Dermis microvascular lymphatic vessel endothelial cell (primary cell): ENCODE results near the gene PPP2R2C. TPM values are rescaled to one million over a fixed set of nuclear protein-coding genes. Genes with fewer than 3 reads are reported as not detected.

Experiments used
- DNase-seq, 2 donors: peaks; one replicate each; pipeline versions ENCODE4 v3.0.0 to v3.0.0-alpha.2; 2010; ENCODE audit warnings: low read depth in 2 of 2
- total RNA-seq: library from RNA; depleted of rRNA; stranded (reverse); fragments of >200 nt; gene quantifications from 2 replicates; pipeline ENCODE4 v1.2.1, GENCODE V29; 2014

The PPP2R2C gene
- total RNA-seq, 1 donor from 2014 or later: 0.39 TPM

DNA sequence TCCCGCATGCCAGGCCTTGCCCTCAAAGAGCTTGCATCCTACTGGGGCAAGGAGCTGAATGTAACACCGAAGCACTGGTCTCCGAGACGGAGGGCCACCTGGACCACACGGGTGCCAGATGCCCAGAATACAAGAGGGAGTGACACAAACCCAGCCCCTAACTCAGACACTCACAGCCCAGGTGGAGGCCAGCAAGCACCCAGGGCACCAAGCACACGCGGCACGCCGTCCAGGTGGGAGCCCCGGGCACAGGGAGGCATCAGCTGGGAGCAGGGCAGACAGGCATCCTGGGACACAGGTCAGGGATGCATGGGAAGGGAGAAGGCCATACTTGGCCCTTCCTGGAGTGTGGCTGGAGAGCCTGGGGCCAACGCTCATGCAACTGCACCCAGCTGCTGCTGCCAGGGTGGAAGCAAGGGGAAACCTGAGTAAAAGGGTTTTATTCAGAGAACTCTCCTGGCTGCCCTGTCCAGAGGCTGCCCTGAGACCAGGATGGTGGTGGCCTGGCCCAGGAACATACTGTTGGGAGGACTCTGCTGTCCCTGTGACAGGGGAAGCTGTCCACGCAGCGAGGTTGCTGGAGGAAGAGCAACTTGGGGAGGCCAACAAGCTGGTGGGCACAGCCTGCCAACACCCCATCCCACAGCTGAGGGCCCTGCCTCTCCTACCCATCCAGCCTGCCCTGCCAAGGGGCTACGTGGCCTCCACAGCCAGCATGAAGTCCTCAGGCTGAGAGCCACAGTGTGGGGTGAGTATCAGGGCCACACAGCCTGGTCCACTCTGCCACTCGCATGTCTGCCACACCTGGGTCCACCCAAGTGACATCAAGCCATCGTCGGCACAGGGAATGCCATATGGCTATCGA, 22.2 kb upstream of the PPP2R2C start:
- no peak for DNase-seq

DNA sequence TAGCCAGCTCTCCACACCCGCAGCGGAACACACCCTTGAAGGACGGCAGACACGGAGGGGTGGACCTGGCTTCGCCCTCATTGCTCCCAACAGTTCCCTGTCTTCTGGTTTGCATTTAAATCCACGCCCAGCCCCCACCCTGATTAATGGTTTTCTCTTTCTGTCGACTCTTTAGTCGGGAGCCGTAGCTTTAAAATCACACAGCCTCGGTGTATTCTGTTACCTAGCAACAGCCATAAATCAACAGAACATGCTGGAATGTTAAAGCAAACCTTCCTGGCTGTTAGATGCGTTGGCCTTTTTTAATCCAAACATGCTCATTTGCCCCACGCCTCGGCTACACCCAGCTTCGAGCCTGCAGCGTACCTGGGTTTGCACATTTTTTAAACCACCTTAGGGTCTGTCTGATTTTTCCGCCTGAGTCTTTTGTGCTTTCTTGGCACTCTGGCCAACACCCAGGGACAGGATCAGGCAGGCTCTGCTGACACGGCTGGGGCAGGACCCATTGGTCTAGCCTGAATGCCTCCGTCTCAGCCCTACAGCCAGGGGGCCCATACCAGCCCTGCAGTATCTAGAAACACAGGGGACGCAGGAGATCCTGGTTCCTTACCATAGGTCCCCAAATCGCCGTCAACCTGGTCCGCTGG, 21.4 kb upstream of the PPP2R2C start:
- no peak for DNase-seq

DNA sequence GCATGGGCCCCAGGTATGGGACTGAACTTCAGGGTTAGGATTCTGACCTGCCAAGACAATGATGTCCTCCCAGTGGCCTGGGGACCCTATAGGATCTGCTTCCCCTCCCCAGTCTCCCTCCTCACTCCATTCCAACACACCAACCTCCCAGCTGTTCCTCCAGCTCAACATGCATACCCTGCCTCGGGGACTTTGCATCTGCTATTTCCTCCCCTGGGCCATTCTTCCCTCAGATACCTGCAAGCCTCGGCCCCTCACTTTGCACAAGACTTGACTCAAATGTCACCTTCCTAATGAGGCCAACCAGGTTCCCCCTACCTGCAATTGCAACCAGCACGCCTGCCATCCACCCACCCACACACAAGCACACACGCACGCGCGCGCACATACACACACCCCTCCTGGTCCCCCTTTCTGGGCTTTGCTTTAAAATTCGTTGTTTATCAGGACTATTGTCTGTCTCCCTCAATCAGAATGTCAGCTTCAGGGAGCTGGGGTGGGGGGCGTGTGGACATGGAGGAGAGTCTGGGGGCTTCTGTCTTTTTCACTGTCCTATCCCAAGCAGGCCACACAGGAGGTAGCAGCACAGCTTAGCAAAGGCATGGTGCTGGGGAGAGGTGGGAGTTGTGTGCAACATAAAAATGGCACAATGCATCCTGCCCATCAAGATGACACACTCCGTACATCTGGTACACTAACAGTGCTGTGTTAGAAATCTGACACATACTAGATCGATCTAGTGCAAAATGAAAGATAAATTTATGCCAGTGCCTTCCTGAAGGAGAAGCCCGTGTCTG, 20.6 kb upstream of the PPP2R2C start:
- no peak for DNase-seq

DNA sequence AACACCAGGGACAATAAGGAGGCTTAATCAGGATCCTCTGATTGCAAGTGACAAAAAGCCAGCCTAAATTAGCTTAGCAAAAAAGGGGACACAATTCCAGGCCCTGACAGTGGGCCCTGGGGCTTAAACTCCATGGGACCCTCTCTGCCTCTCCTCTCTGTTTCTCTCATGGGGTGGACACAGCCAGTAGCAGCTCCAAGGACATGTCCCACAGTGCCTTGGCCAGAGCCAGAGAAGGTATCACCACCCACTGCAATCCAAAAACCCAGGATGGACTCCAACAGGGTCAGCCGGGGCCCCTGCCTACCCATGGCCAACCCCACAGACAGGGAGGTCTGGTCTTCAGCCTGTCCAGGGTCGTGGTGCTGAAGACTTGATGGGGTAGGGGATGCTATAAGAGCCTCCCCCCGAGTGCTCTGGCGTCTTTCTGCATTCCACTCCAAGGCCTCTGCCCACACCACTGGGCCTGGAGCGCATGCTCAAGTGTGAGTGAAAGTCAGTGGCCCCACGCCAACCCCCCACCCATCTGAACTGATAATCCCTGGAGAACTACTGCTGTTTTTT, 19.7 kb upstream of the PPP2R2C start:
- no peak for DNase-seq

DNA sequence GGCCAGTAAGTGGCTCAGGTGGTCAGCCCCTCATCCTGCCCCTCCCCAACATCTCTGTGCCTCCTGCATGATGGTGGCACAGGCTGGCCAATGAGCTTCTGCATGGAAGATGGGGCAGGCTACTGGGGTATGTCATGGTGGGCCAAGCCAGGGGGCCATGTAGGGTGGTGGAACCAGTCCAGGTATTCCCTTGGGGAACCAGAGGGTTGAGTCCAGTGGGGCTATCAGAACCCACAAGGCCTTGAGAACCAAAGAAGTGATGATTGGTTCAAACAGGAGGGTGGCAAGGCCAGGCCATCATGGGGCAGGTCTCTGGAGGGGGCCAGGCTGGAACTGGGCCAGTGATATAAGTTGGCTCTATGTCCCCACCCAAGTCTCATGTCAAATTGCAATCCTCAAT, 18.8 kb upstream of the PPP2R2C start:
- DNase-seq: no peak

DNA sequence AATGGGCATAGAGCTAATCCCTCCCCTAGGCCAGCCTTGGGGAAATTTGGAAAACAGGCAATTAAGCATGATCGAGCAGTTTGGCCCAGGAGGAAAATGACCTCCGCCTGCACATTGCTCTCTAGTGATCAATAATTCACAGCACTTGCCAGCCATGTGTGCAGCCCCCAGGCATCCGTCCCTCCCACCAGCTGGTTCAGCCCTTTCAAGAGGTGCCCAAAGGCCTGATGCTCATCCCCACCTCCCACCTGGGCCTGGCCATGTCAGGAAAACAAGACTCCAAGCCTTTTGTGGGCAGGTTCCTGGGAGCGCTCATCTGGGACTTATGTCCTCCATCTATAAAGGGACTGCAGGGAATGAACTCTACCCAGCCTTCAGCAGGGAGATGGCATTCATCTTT, 17.5 kb upstream of the PPP2R2C start:
- DNase-seq: no peak

DNA sequence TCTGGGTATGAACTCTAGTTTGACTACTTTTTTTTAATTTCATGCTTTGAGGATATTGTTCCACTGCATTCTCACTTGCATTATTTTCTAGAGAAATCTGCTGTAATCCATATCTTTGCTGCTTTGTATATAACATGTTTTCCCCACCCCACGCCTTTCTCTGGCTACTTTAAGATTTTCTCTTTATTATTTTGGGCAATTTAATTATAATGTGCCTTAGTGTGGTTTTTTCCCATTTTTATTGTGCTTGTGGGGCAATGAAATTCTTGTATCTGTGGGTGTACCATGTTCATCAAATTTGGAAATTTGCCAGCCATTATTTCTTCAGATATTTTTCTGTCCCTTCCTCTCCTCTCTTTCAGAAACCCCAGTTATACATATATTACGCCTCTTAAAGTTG, 15.1 kb upstream of the PPP2R2C start:
- DNase-seq: no peak

DNA sequence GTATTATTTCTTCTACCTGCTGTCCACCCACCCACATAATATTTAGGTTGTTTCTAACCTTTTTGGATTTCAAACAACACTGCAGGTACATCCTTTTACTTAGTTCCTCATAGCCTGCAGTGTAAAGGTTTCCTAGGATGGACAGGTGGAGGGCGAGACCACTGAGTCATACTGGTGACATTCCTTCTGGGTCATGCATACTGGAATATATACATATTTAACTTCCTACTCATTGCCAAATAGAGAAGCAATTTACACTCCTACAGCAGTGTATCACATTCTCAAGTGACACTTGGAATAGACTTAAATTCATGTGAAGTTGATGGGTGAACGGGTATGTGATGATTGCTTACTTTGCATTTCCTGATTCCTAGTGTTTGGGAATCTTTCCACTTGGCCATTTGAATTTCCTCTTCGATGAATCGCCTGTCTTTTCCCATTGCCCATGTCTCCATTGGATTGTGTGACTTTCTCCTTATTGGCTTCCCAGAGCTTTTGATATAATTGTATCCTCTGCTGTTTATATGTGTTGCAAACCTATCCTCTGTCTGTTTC, 8.2 kb upstream of the PPP2R2C start:
- no peak for DNase-seq

DNA sequence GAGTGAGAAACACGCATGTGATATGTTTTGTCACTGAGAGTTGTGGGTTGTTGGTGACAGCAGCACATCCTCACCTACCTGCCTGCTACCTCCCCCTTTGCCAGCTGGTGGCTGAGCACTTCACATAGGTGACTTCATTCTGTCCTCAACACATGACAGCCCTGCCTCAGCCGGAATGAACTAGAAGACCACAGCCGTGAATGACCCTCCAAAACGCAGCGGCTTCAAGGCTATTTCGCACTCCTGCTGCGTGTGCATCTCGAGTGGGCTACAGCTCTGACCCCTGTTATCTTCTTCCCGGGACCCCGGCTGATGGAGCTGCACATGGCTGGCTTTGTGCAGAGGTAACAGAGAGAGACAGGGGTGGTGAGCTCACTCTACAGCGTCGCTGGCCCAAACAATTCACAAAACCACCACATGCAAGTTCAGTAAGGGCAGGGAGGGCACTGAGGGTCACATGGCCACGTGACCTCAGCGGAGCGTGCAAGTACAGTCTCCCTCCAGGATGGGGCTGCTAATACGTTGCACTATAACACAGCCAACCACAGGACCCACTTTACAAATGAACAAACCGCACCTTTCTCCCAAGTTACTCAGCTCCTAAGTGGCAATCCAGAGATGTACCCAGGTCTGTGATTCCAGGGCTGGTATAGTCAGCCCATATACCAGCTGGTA, 6.3 kb upstream of the PPP2R2C start:
- DNase-seq: no peak

DNA sequence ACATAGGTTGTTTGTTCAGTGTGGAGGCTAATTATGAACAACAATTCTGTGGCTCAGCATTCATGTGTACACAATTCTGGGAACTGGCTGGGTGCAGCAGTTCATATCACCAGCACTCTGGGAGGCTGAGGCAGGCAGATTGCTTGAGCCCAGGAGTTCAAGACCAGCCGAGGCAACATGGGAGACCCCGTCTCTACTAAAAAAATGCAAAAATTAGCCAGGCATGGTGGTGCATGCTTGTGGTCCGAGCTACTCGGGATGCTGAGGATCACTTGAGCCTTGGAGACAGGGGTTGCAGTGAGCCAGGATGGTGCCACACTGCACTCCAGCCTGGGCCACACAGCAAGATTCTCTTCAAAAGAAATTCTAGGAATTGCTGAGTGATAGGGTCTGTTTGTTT, 4.5 kb upstream of the PPP2R2C start:
- no peak for DNase-seq

DNA sequence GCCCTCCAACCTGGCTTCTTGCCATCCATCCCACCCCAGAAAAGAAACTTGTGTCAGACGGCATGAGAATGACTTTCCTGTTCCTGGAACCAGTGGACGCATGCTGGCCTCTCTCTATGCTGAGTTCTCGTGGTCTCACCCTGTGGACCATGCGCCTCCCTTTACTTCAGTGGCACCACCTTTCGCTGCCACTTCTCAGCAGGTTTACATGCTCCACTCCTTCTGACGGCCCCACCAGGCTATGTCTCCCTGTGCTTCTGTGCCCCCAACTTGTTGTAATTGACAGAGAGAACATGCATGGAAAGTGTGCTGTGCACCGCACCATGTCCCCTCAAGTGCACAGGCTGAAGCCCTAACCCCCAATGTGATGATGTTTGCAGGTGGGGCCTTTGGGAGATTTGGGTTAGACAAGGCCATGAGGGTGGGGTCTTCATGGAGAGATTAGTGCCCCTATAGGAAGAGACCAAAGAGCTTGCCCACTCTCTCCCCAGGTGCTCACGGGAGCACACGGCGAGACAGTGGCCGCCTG, 3.1 kb upstream of the PPP2R2C start:
- DNase-seq: no peak

DNA sequence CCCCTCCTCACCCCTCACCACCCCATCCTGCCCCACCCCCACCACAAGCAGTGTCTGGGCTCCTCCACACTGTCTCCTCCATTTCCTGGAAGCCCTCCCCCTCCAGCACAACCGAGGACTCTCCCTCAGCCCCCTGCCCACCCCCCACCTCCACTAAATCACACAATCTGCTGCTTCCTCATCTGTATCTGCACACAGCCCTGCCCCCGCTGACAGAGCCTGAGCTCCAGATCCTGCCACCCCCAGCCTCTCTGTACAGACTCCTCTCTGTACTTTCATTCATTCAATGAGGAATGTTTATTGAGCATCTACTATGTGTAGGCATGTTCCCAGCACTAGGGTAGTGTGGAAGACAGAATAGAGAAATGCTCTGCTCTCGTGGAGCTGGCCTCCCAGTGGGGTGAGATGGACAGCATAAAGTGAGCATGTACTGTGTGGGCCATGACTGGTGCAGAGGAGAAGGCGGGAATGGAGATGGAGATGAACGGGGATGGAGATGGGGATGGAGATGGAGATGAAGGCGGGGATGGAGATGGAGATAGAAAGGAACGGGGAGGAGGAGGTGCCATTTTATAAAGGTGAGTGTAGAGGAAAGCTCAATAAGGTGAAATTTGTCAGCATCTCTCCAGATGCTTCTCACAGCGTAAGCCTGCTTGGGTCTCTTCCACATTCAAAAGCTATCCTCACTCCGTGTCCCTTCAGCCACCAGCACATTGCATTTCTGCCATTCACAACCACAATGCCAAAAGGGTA, 2.5 kb upstream of the PPP2R2C start:
- no peak for DNase-seq

DNA sequence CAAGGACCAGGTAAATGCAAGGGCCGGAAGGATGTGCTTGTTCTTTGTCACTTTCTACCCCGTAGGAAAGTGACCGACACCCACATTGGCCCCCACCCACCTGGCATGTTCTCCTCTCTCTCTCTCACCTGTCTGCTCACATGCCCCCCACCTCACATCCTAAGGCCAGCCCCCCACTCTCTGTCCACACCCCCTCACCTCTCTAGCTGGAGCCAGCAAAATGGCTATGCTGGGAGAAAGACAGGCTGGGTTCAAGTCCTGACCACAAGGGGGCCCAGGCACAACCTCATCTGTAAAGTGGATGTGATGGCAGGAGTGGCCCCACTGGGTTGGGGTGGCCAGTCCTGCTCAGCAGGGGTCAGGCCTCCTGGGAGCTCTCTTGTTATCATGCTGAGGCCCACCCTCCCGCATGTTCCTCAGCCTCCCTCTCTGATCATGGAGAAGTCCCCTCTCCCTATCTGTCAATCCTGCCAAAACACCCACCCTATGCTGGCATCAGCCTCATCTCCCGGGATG, 1.7 kb upstream of the PPP2R2C start:
- peak in 1 of 2 donors; percentile 8 for DNase-seq

DNA sequence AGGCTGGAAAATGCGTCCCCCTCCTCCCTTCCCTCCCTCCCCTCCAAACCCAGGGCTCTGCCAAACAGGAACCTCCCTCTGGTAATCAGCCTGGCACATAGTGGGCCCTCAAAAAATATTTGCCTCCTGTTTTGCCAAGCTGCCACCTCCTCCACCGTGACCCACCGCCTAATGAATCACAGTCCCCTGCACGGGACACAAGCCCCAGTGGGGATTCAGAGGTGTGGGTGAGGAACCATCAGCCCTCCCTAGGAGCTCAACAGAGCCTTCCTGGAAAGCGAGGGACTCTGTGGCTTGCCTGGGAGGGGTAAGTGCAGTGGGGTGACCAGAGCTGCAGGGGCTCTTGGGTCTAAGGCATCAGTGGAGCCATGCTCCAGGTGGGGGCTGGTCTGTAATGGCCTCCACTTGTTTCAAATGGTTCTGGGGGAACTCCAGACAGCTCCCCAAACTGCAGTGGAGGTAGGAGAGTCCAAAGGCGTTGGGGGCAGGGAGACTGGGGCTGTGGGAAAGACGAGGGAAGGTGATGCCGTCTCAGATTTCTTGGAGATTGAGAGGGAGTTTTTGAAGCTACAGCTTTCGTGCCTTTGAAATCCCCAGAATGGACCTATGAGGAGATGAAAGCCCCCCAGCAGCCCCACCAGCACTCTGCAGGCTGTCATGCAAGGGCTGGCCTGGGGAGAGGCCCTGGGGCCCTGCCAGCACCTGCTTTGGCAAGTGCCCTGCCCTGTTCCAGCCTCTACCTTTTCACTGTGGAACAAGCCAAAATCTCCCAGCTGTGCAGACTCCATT, 1.0 kb upstream of the PPP2R2C start:
- DNase-seq: no peak

DNA sequence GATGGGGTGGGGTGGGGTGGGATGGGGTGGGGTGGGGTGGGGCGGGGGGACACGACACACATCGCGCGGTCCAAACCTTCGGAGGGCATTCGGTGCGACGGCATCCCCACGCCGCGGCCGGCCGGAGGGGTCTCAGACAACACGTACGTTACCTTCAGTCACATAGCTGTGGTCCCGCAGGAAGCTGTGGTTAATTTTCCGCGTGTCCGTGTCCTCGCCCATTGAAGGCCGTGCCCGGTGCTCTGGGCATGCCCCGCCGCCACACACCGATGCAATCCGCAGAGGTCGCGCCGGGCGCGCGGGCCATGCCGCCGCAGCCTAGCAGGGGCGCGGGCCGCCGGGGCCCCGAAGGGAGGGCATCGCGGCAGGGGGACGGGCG, 417 bp downstream of the PPP2R2C start:
- no peak for DNase-seq

DNA sequence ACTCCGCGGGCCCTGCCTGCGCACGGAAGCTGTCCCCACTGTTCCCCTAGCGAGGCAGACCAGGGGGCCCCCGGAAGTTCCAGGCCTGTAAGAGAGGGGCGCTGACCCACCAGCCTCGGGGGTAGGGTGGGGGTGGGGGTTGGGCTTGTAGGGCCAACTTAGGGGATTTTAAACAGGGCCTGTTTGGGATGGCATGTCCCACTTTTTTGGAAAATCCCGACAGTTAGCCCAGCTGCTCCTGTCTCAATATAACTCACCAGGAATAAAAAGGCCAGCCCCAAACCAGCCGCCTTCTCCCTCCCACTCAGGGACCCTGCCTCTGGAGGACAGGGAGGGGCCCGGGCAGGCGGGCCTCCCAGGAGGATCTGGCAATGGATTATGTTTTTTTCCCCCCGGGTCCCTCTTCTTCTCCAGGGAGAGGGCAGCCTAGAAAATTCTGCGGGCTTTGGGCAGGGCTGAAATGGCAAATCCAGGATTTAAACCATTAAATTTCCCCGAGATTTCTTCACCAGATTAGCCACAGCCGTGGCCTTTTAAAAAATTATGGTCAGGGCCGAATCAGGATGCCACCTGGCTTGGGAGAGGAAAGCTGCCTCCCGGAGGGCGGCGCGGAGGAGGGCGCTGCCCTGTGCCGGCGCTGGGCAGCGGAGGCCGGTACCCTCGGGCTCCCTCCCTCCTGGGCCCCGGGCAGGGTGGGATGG, 957 bp downstream of the PPP2R2C start:
- no peak for DNase-seq

DNA sequence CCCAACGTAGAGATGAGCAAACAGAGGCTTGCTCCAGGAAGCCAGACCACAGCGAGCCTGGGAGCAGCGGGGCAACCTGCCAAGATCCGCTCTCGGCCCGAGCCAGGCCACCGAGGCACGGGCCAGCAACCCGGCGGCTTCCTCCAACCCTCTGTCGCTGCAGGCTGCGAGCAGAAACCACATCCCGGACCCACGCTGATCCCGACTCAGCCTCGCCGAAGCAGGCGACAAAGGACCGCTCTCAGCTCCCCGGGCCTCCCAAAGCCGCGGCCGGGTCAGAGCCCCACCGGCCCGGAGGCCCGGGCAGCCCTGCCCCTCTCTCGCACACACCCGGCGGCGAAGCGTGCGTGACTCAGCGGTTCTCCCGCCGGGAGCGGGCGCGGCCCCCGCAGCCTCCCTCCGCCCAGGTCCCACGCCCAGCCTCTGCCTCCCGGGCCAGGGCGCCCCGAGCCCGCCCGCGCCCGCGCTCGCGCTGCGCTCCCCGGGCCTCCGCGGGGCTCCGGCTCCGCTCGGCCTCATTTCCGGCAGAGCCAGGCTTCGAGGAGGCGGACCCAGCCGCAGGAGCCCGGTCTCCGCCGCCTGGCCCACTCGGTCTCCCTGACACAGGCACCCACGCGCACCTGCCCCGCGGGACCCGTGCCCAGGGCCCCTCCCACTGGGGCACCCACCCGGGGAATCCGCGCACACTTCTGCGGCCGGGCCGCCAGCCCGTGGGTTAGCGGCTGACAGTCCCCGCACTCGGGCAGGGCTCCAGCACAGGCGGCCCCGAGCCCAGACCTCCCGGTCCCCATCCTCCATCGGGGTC, 1.7 kb downstream of the PPP2R2C start:
- DNase-seq: peak; percentile 1 to 17
